HEK293 (cell line): ENCODE data around the gene STARD13.

Experiments
- ZNF274 ChIP-seq, 2 experiments: fragments of 200-500 bp in 1 of 2; fragments of 450-650 bp in 1 of 2; sonication (Bioruptor generic) in 1 of 2; formaldehyde crosslinking in 1 of 2; IDR thresholded peaks; 2 replicates each; pipeline versions ENCODE4 v1.5.1 to v1.6.1; 2014 to 2016; ENCODE audit warnings: borderline replicate concordance in 1 of 2, inconsistent platforms in 1 of 2, low read length in 1 of 2, missing biosample characterization in 1 of 2, missing genetic modification characterization in 1 of 2
- ZNF324 ChIP-seq: fragments of 450-650 bp; formaldehyde crosslinking; IDR thresholded peaks from 2 replicates; pipeline ENCODE4 v1.5.1; 2016; ENCODE audit warnings: missing biosample characterization, missing genetic modification characterization
- TF ChIP-seq, protein P1 (sequence below): fragments of 450-650 bp; formaldehyde crosslinking; IDR thresholded peaks from 2 replicates; pipeline ENCODE4 v1.5.1; 2016; ENCODE audit warnings: missing biosample characterization, missing genetic modification characterization
- TF ChIP-seq, protein P2 (sequence below): fragments of 450-650 bp; formaldehyde crosslinking; IDR thresholded peaks from 2 replicates; pipeline ENCODE4 v1.5.1; 2016; ENCODE audit warnings: missing biosample characterization, missing genetic modification characterization, low read depth

GRCh38 chr13:33083054-33083453 lies 202.5 kb downstream of the STARD13 start:
- TF ChIP-seq, protein P1, sequence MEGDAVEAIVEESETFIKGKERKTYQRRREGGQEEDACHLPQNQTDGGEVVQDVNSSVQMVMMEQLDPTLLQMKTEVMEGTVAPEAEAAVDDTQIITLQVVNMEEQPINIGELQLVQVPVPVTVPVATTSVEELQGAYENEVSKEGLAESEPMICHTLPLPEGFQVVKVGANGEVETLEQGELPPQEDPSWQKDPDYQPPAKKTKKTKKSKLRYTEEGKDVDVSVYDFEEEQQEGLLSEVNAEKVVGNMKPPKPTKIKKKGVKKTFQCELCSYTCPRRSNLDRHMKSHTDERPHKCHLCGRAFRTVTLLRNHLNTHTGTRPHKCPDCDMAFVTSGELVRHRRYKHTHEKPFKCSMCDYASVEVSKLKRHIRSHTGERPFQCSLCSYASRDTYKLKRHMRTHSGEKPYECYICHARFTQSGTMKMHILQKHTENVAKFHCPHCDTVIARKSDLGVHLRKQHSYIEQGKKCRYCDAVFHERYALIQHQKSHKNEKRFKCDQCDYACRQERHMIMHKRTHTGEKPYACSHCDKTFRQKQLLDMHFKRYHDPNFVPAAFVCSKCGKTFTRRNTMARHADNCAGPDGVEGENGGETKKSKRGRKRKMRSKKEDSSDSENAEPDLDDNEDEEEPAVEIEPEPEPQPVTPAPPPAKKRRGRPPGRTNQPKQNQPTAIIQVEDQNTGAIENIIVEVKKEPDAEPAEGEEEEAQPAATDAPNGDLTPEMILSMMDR (tag by site-specific recombination): no peak
- no peak for TF ChIP-seq ZNF274 (IDR thresholded peaks at IDR 0.05; ENCODE audit: low read length)
- no peak for TF ChIP-seq ZNF274 (tag by site-specific recombination; IDR thresholded peaks at IDR 0.05; ENCODE audit: borderline replicate concordance)
- no peak for TF ChIP-seq ZNF324
- TF ChIP-seq, protein P2, sequence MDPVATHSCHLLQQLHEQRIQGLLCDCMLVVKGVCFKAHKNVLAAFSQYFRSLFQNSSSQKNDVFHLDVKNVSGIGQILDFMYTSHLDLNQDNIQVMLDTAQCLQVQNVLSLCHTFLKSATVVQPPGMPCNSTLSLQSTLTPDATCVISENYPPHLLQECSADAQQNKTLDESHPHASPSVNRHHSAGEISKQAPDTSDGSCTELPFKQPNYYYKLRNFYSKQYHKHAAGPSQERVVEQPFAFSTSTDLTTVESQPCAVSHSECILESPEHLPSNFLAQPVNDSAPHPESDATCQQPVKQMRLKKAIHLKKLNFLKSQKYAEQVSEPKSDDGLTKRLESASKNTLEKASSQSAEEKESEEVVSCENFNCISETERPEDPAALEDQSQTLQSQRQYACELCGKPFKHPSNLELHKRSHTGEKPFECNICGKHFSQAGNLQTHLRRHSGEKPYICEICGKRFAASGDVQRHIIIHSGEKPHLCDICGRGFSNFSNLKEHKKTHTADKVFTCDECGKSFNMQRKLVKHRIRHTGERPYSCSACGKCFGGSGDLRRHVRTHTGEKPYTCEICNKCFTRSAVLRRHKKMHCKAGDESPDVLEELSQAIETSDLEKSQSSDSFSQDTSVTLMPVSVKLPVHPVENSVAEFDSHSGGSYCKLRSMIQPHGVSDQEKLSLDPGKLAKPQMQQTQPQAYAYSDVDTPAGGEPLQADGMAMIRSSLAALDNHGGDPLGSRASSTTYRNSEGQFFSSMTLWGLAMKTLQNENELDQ (tag by site-specific recombination): no peak
